ENCODE measurements around the gene SRGN. TPM values are rescaled to one million over a fixed set of nuclear protein-coding genes. Genes with fewer than 3 reads are reported as not detected.

Gene SRGN
- total and polyA plus RNA-seq, 10 of the 15 experiments (the other 5 are each of a cell fraction or from before 2014, with no cell fraction given) = 382 to 2,414 (median 885) TPM

DNA sequence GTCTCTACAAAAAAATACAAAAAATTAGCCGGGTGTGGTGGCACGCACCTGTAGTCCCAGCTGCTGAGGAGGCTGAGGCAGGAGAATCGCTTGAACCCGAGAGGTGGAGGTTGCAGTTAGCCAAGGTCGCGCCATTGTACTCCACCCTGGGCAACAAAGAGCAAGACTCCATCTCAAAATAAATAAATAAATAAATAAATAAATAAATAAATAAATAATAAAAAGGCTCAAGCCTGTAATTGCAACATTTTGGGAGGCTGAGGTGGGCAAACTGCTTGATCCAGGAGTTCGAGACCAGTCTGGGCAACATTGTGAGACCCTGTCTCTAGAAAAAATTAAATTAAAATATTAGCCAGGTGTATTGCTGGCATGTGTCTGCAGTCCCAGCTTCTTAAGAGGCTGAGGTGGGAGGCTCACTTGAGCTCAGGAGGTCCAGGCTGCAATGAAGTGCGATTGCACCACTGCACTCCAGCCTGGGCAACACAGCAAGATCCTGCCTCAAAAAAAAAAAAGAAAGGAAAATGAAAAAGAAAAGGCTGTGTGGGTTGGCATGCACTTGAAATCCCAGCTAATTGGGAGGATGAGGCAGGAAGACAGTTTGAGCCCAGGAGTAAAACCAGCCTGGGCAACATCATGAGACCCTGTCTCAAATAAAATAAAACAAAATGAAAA, 27.6 kb upstream of the SRGN start:
- no peak for FAIRE-seq
- Histone ChIP-seq H3K36me3 (ENCODE audit: control insufficient read depth in 2 of 2, insufficient read depth in 2 of 2, low read length in 1 of 2) (no peaks in the 10 kb centered on the region), H3K27ac (ENCODE audit: control insufficient read depth, insufficient read depth) (no peak overlapping the region), H3K27me3 (replicated peaks in 1 of 2; ENCODE audit: control insufficient read depth in 2 of 2, insufficient read depth in 2 of 2, low read length in 1 of 2) (no peaks in the 10 kb centered on the region), H3K9me3 (replicated peaks; ENCODE audit: control insufficient read depth, insufficient read depth, low read length) (no peaks in the 10 kb centered on the region), H3K4me2 (ENCODE audit: control insufficient read depth, insufficient read depth) (no peak overlapping the region), H3K4me1 (ENCODE audit: control insufficient read depth, insufficient read depth, low read length) (peaks cover 49% of the 10 kb centered on the region), H4K20me1 (ENCODE audit: control insufficient read depth, insufficient read depth) (no peaks in the 10 kb centered on the region), H2AFZ (ENCODE audit: control insufficient read depth, low read depth, low read length) (no peak overlapping the region), H3K4me3 (no peak overlapping the region), H3K9ac (ENCODE audit: control insufficient read depth, insufficient read depth, low read length) (no peak overlapping the region), H3K79me2 (ENCODE audit: control insufficient read depth, insufficient read depth, low read length) (peaks cover 3% of the 10 kb centered on the region)
- ChIA-PET RAD21 (ENCODE audit: unreplicated experiment) (interaction anchor here (0.7 to 25.6 kb wide), 3 partner anchors 10 to 41 kb away, joined by 3 to 544 read pairs (median 197); partner anchors contain the start of gene SRGN), CTCF (interaction anchor here (1.2 to 1.4 kb wide), 2 partner anchors 34 to 169 kb away, joined by 3 read pairs; no protein-coding TSS in a partner anchor), SMC1A (ENCODE audit: uncharacterized antibody, unreplicated experiment) (interaction anchor here (0.9 to 17.6 kb wide), 4 partner anchors 10 to 34 kb away, joined by 3 to 355 read pairs (median 128); partner anchors contain the start of gene SRGN), POLR2A (interaction anchor here (0.6 to 9.9 kb wide), 4 partner anchors 11 to 52 kb away, joined by 3 to 231 read pairs (median 6); no protein-coding TSS in a partner anchor)
- no peak for DNase-seq (ENCODE audit: low read depth, low spot score)
- ATAC-seq = no peak
- WGBS (ENCODE audit: insufficient coverage, insufficient replicate concordance, low lambda C conversion rate, missing lambda C conversion rate) = 95% methylated on average over 7 of the region's 8 CpGs
- BruUV-seq (replicated peaks) = no TSS peak
- in situ Hi-C loops (cut with MboI) (no loop called here), intact Hi-C loops (cut with micrococcal nuclease; ENCODE audit: unreplicated experiment) (no loop called here)
- TF ChIP-seq TAF1 (IDR thresholded peaks at IDR 0.05; ENCODE audit: borderline replicate concordance, low read depth, low read length) (no peak), MEF2B (IDR thresholded peaks at IDR 0.05; ENCODE audit: partially characterized antibody, poor library complexity, severe bottlenecking) (no peak), NFXL1 (IDR thresholded peaks at IDR 0.05; ENCODE audit: borderline replicate concordance) (no peak), KDM1A (IDR thresholded peaks at IDR 0.05; ENCODE audit: borderline replicate concordance) (no peak), TARDBP (IDR thresholded peaks at IDR 0.05; ENCODE audit: borderline replicate concordance) (no peak), EED (IDR thresholded peaks at IDR 0.05; ENCODE audit: low read depth) (no peak), RB1 (IDR thresholded peaks at IDR 0.05; ENCODE audit: borderline replicate concordance) (no peak), POLR2A (IDR thresholded peaks at IDR 0.05; ENCODE audit: low read depth, low read length) (no peak), SUPT20H (IDR thresholded peaks at IDR 0.05; ENCODE audit: borderline replicate concordance, control insufficient read depth, low read depth, low read length) (no peak), TCF7 (IDR thresholded peaks at IDR 0.05; ENCODE audit: borderline replicate concordance) (no peak), SRF (IDR thresholded peaks at IDR 0.05; ENCODE audit: low read depth in 2 of 2, low read length in 2 of 2) (no peak), CBX3 (IDR thresholded peaks at IDR 0.05; ENCODE audit: borderline replicate concordance, low read depth) (no peak), BRCA1 (IDR thresholded peaks at IDR 0.05; ENCODE audit: low read depth, low read length) (no peak), LARP7 (IDR thresholded peaks at IDR 0.05) (no peak), FOXK2 (IDR thresholded peaks at IDR 0.05) (no peak), POLR2AphosphoS5 (IDR thresholded peaks at IDR 0.05; ENCODE audit: low read length) (no peak)
- TF ChIP-seq, protein P1, sequence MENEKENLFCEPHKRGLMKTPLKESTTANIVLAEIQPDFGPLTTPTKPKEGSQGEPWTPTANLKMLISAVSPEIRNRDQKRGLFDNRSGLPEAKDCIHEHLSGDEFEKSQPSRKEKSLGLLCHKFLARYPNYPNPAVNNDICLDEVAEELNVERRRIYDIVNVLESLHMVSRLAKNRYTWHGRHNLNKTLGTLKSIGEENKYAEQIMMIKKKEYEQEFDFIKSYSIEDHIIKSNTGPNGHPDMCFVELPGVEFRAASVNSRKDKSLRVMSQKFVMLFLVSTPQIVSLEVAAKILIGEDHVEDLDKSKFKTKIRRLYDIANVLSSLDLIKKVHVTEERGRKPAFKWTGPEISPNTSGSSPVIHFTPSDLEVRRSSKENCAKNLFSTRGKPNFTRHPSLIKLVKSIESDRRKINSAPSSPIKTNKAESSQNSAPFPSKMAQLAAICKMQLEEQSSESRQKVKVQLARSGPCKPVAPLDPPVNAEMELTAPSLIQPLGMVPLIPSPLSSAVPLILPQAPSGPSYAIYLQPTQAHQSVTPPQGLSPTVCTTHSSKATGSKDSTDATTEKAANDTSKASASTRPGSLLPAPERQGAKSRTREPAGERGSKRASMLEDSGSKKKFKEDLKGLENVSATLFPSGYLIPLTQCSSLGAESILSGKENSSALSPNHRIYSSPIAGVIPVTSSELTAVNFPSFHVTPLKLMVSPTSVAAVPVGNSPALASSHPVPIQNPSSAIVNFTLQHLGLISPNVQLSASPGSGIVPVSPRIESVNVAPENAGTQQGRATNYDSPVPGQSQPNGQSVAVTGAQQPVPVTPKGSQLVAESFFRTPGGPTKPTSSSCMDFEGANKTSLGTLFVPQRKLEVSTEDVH (IDR thresholded peaks at IDR 0.05; ENCODE audit: low read depth, partially characterized antibody) = no peak
- TF ChIP-seq, protein P2, sequence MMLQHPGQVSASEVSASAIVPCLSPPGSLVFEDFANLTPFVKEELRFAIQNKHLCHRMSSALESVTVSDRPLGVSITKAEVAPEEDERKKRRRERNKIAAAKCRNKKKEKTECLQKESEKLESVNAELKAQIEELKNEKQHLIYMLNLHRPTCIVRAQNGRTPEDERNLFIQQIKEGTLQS (IDR thresholded peaks at IDR 0.05; ENCODE audit: borderline replicate concordance, extremely low read depth, low read depth, low read length) = no peak
- TF ChIP-seq, protein P3, sequence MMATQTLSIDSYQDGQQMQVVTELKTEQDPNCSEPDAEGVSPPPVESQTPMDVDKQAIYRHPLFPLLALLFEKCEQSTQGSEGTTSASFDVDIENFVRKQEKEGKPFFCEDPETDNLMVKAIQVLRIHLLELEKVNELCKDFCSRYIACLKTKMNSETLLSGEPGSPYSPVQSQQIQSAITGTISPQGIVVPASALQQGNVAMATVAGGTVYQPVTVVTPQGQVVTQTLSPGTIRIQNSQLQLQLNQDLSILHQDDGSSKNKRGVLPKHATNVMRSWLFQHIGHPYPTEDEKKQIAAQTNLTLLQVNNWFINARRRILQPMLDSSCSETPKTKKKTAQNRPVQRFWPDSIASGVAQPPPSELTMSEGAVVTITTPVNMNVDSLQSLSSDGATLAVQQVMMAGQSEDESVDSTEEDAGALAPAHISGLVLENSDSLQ (IDR thresholded peaks at IDR 0.05) = no peak

All from GM12878 (cell line).